CD14-positive monocyte (primary cell): ENCODE measurements around the gene PTPN7. TPM values are rescaled to one million over a fixed set of nuclear protein-coding genes. Genes with fewer than 3 reads are reported as not detected.
"Not testable (repeated sequence)": the region's sequence is repeated elsewhere in the genome, so short reads cannot be mapped to it uniquely, and the experiment has no call there.

Experiments
- DNase-seq, 3 donors: peaks; one replicate each; pipeline ENCODE4 v3.0.0-alpha.2; 2011 to 2022
- H2AFZ ChIP-seq: 2 replicates; pipeline ENCODE4 v1.6.0; 2012; ENCODE audit warnings: mild to moderate bottlenecking, low read depth, low read length, inconsistent platforms; ENCODE audit not compliant: insufficient read depth, poor library complexity, severe bottlenecking
- H3K27ac ChIP-seq, 2 donors: 1 replicate in 1 of 2; 2 replicates in 1 of 2; pipeline ENCODE4 v1.5.1; 2012 to 2013; ENCODE audit warnings: low read length in 2 of 2, control low read depth in 1 of 2, inconsistent platforms in 1 of 2, low read depth in 1 of 2, mild to moderate bottlenecking in 1 of 2
- H3K27me3 ChIP-seq, 2 donors: one replicate each; pipeline versions ENCODE4 v1.6.0 to v1.6.1; 2011 to 2013; ENCODE audit warnings: low read length in 2 of 2; ENCODE audit not compliant: control insufficient read depth in 2 of 2, insufficient read depth in 2 of 2
- H3K36me3 ChIP-seq, 2 donors: replicated peaks in 1 of 2; 1 replicate in 1 of 2; 2 replicates in 1 of 2; pipeline versions ENCODE4 v1.5.1 to v1.6.1; 2012 to 2013; ENCODE audit warnings: low read length in 2 of 2, control low read depth in 1 of 2, inconsistent platforms in 1 of 2, mild to moderate bottlenecking in 1 of 2; ENCODE audit not compliant: insufficient read depth in 2 of 2, control insufficient read depth in 1 of 2
- H3K4me1 ChIP-seq, 2 donors: 1 replicate in 1 of 2; 2 replicates in 1 of 2; pipeline versions ENCODE4 v1.5.1 to v1.6.1; 2012 to 2013; ENCODE audit warnings: low read length in 2 of 2, control low read depth in 1 of 2, inconsistent platforms in 1 of 2, mild to moderate bottlenecking in 1 of 2, moderate library complexity in 1 of 2; ENCODE audit not compliant: insufficient read depth in 2 of 2, control insufficient read depth in 1 of 2
- H3K4me2 ChIP-seq: replicated peaks from 2 replicates; pipeline ENCODE3; 2012; ENCODE audit warnings: low read length, moderate library complexity, mild to moderate bottlenecking; ENCODE audit not compliant: poor library complexity, severe bottlenecking; ENCODE audit errors: extremely low read depth
- H3K4me3 ChIP-seq, 3 experiments: fragments of 200-600 bp in 1 of 3; sonication (generic) in 1 of 3; replicated peaks in 1 of 3; 1 replicate in 2 of 3; 2 replicates in 1 of 3; pipeline ENCODE4 v1.5.1; 2011 to 2013; ENCODE audit warnings: low read length in 3 of 3, mild to moderate bottlenecking in 3 of 3, control low read depth in 2 of 3, low read depth in 2 of 3, inconsistent platforms in 1 of 3, moderate library complexity in 1 of 3
- H3K79me2 ChIP-seq: 2 replicates; pipeline ENCODE4 v1.6.0; 2012; ENCODE audit warnings: mild to moderate bottlenecking, control low read depth, inconsistent platforms, low read length, moderate library complexity; ENCODE audit not compliant: insufficient read depth
- H3K9ac ChIP-seq: 2 replicates; pipeline ENCODE4 v1.6.0; 2017; ENCODE audit warnings: low read length, mild to moderate bottlenecking; ENCODE audit not compliant: insufficient read depth, poor library complexity, severe bottlenecking
- H3K9me3 ChIP-seq, 2 donors: replicated peaks in 1 of 2; 1 replicate in 1 of 2; 2 replicates in 1 of 2; pipeline versions ENCODE4 v1.5.1 to v1.6.1; 2012 to 2013; ENCODE audit warnings: low read length in 2 of 2, control low read depth in 1 of 2; ENCODE audit not compliant: control insufficient read depth in 1 of 2, insufficient read depth in 1 of 2
- H4K20me1 ChIP-seq: 2 replicates; pipeline ENCODE4 v1.6.0; 2012; ENCODE audit warnings: mild to moderate bottlenecking, low read length, control low read depth, moderate library complexity; ENCODE audit not compliant: insufficient read depth
- H3K27ac Mint-ChIP-seq, 7 donors: one replicate each; pipeline ENCODE4 v1.8.0; 2020; ENCODE audit warnings: mild to moderate bottlenecking in 7 of 7, mixed read lengths in 7 of 7, moderate library complexity in 6 of 7, inconsistent platforms in 2 of 7
- H3K27me3 Mint-ChIP-seq, 3 donors: one replicate each; pipeline ENCODE4 v1.8.0; 2021 to 2022; ENCODE audit warnings: low read depth in 3 of 3, mild to moderate bottlenecking in 3 of 3, mixed read lengths in 3 of 3, moderate library complexity in 3 of 3, inconsistent platforms in 1 of 3
- H3K36me3 Mint-ChIP-seq, 2 donors: one replicate each; pipeline ENCODE4 v1.8.0; 2020; ENCODE audit warnings: mixed read lengths in 2 of 2, inconsistent platforms in 1 of 2, mild to moderate bottlenecking in 1 of 2
- H3K4me1 Mint-ChIP-seq: one replicate; pipeline ENCODE4 v1.8.0; 2020; ENCODE audit warnings: mild to moderate bottlenecking, mixed read lengths
- H3K4me3 Mint-ChIP-seq, 2 donors: one replicate each; pipeline ENCODE4 v1.8.0; 2020; ENCODE audit warnings: mild to moderate bottlenecking in 2 of 2, mixed read lengths in 2 of 2, moderate library complexity in 1 of 2
- H3K9me3 Mint-ChIP-seq, 7 donors: one replicate each; pipeline ENCODE4 v1.8.0; 2020 to 2022; ENCODE audit warnings: mixed read lengths in 7 of 7, mild to moderate bottlenecking in 6 of 7, moderate library complexity in 6 of 7, inconsistent platforms in 2 of 7
- CTCF ChIP-seq: fragments of 200-600 bp; IDR thresholded peaks from one replicate; pipeline ENCODE4 v1.8.0; 2022; ENCODE audit warnings: antibody characterized with exemption, mild to moderate bottlenecking
- WGBS: methylation state at CpG from one replicate; pipeline ENCODE4 v1.1.5; 2013; ENCODE audit warnings: missing lambda C conversion rate; ENCODE audit not compliant: insufficient coverage; 5-methylcytosine and 5-hydroxymethylcytosine counted together
- intact Hi-C, 2 donors: fragments of 100-400 bp; cut with micrococcal nuclease; formaldehyde crosslinking; loops; one replicate each; pipeline versions ENCODE4 v1.15.0 to v1.15.1; 2023
- polyA plus RNA-seq, 3 donors: library from polyadenylated mRNA; depleted of rRNA in 1 of 3; unstranded in 2 of 3; stranded (reverse) in 1 of 3; fragments of 300-500 nt in 2 of 3; fragments of >200 nt in 1 of 3; fragmentation: Illumina TruSeq in 2 of 3; gene quantifications; 1 replicate in 2 of 3; 2 replicates in 1 of 3; pipeline ENCODE4 v1.2.3, GENCODE V29; 2012 to 2021

The PTPN7 gene
- polyA plus RNA-seq, 3 donors = 4.0 to 18.8 (median 8.3) TPM

- intact Hi-C loops = loop anchor here in 1 of 2 donors (10.0 kb wide), 1 partner anchor 133 kb away; no protein-coding TSS in a partner anchor
- WGBS = 97% methylated on average over 7 of the region's 8 CpGs
- Histone ChIP-seq H3K4me1 (no peaks in the 10 kb centered on the region), H3K4me2 (no peak overlapping the region), H3K4me3 (no peak overlapping the region), H3K36me3 (no peaks in the 10 kb centered on the region), H4K20me1 (no peaks in the 10 kb centered on the region), H3K27me3 (no peaks in the 10 kb centered on the region), H3K9ac (no peak overlapping the region), H3K27ac (no peak overlapping the region), H3K9me3 (no peaks in the 10 kb centered on the region), H3K79me2 (no peaks in the 10 kb centered on the region), H2AFZ (no peak overlapping the region)
- Mint-ChIP-seq H3K27ac (no peak overlapping the region), H3K9me3 (no peaks in the 10 kb centered on the region), H3K4me3 (no peak overlapping the region), H3K36me3 (no peaks in the 10 kb centered on the region), H3K27me3 (peaks cover 10 to 20% (median 18%) of the 10 kb centered on the region in 3 donors), H3K4me1 (peaks cover 2% of the 10 kb centered on the region)
- no peak for TF ChIP-seq CTCF
- no peak for DNase-seq
These were observed 21.9 kb upstream of the PTPN7 start for GRCh38 chr1:202182040-202182877.

GRCh38 chr1:202181586-202181985 lies 21.2 kb upstream of the PTPN7 start:
- H4K20me1 ChIP-seq = no peaks in the 10 kb centered on the region
- no peaks in the 10 kb centered on the region for H3K4me1 ChIP-seq
- no peak for TF ChIP-seq CTCF
- no peak overlapping the region for H2AFZ ChIP-seq
- no peaks in the 10 kb centered on the region for H3K27me3 ChIP-seq
- H3K79me2 ChIP-seq = no peaks in the 10 kb centered on the region
- H3K9me3 ChIP-seq = no peaks in the 10 kb centered on the region
- 100% methylated on average over 3 of the region's 7 CpGs for WGBS
- Mint-ChIP-seq H3K27ac (no peak overlapping the region), H3K4me1 (peaks cover 2% of the 10 kb centered on the region), H3K4me3 (no peak overlapping the region), H3K9me3 (no peaks in the 10 kb centered on the region), H3K27me3 (peaks cover 9 to 20% (median 15%) of the 10 kb centered on the region in 3 donors), H3K36me3 (no peaks in the 10 kb centered on the region)
- H3K9ac ChIP-seq = no peak overlapping the region
- no peak overlapping the region for H3K4me3 ChIP-seq
- H3K4me2 ChIP-seq = no peak overlapping the region
- no peaks in the 10 kb centered on the region for H3K36me3 ChIP-seq
- no peak overlapping the region for H3K27ac ChIP-seq
- no peak for DNase-seq
- intact Hi-C loops = loop anchor here in 1 of 2 donors (10.0 kb wide), 1 partner anchor 133 kb away; no protein-coding TSS in a partner anchor

- H3K36me3 ChIP-seq, H3K4me1 Mint-ChIP-seq, H3K4me2 ChIP-seq, H2AFZ ChIP-seq, H3K4me1 ChIP-seq, H3K27me3 ChIP-seq, H3K4me3 Mint-ChIP-seq, H3K9me3 ChIP-seq, H3K9ac ChIP-seq, H3K27ac ChIP-seq, H4K20me1 ChIP-seq, H3K27ac Mint-ChIP-seq, H3K36me3 Mint-ChIP-seq, H3K4me3 ChIP-seq, H3K79me2 ChIP-seq, H3K9me3 Mint-ChIP-seq, DNase-seq: not testable (repeated sequence)
- WGBS = no CpG with 5 or more reads among the region's 2 CpGs
- peaks cover 8 to 18% (median 11%) of the 10 kb centered on the region in 3 donors for H3K27me3 Mint-ChIP-seq
- intact Hi-C loops = loop anchor here in 1 of 2 donors (10.0 kb wide), 1 partner anchor 134 kb away; no protein-coding TSS in a partner anchor
These were observed 20.3 kb upstream of the PTPN7 start for GRCh38 chr1:202180751-202181139.
